NT2/D1 (cell line): ENCODE data around the gene NOX3.

Experiments used
- SUZ12 ChIP-seq: IDR thresholded peaks from 2 replicates; pipeline ENCODE4 v1.6.1; 2011; ENCODE audit not compliant: insufficient read length, insufficient read depth; ENCODE audit errors: extremely low read depth
- YY1 ChIP-seq: IDR thresholded peaks from 2 replicates; pipeline ENCODE4 v1.6.1; 2011; ENCODE audit not compliant: insufficient read length, insufficient read depth
- ZNF274 ChIP-seq: IDR thresholded peaks from 2 replicates; pipeline ENCODE4 v1.6.1; 2011; ENCODE audit warnings: mild to moderate bottlenecking, low read depth, low read length

DNA sequence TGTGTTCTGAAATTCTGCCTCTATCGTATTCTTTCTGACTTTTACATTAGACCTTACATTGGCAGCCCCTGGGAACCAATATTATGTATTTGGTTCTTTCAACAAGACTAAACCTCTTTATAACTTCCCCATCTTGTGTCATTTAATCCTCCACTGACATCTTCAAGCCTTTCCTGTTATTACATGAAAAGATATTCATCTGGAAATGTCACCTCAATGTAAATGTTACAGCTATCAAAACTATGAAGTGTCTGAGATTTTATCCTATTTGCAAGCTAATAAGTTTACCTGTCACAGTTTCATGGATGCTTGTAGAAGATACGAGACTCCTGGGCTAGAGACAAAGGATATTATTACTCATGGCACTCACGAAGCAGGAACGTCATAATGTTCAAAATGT is 43.9 kb upstream of the NOX3 start:
- no peak for TF ChIP-seq ZNF274
- TF ChIP-seq SUZ12 = no peak
- TF ChIP-seq YY1 = no peak
